K562 (cell line): ENCODE measurements around the gene TOM1L2. TPM values are rescaled to one million over a fixed set of nuclear protein-coding genes. Genes with fewer than 3 reads are reported as not detected.

Experiments
- CAMTA2 ChIP-seq: fragments of 250-450 bp; sonication (Bioruptor Pico); conservative IDR thresholded peaks from 2 replicates; pipeline ENCODE4 v1.5.1; 2022
- CBFB ChIP-seq: sonication (generic); formaldehyde crosslinking; IDR thresholded peaks from 2 replicates; pipeline ENCODE4 v1.4.0; 2020; ENCODE audit warnings: mild to moderate bottlenecking, missing genetic modification reagents
- FOXK2 ChIP-seq, 2 experiments: fragments of 450-650 bp; IDR thresholded peaks in 1 of 2; conservative IDR thresholded peaks in 1 of 2; 2 replicates each; pipeline ENCODE4 v1.6.1; 2016; ENCODE audit warnings: low read depth in 2 of 2, mild to moderate bottlenecking in 1 of 2
- HMG20B ChIP-seq: fragments of 250-450 bp; sonication (Bioruptor Pico); IDR thresholded peaks from 2 replicates; pipeline ENCODE4 v1.5.0; 2021; ENCODE audit warnings: mild to moderate bottlenecking
- HOXB6 ChIP-seq: fragments of 250-450 bp; sonication (Bioruptor Pico); IDR thresholded peaks from 2 replicates; pipeline ENCODE4 v1.5.1; 2022; ENCODE audit warnings: mild to moderate bottlenecking, borderline replicate concordance
- MED1 ChIP-seq: sonication (generic); formaldehyde crosslinking; IDR thresholded peaks from 2 replicates; pipeline ENCODE4 v1.8.1; 2023; ENCODE audit warnings: missing genetic modification reagents, borderline replicate concordance
- MEF2D ChIP-seq: conservative IDR thresholded peaks from 2 replicates; pipeline ENCODE4 v1.6.1; 2016; ENCODE audit warnings: low read depth, missing genetic modification characterization, missing compliant biosample characterization
- POLR3A ChIP-seq: IDR thresholded peaks from 2 replicates; pipeline ENCODE4 v1.6.1; 2011; ENCODE audit warnings: borderline replicate concordance, mild to moderate bottlenecking, moderate library complexity; ENCODE audit not compliant: insufficient read length, insufficient read depth; ENCODE audit errors: extremely low read depth
- SMARCB1 ChIP-seq: IDR thresholded peaks from 2 replicates; pipeline ENCODE4 v1.6.1; 2011; ENCODE audit warnings: improper control_type of control experiment, low read depth; ENCODE audit not compliant: insufficient read length
- STAT5B ChIP-seq: fragments of 250-450 bp; sonication (Bioruptor Pico); IDR thresholded peaks from 2 replicates; pipeline ENCODE4 v1.8.0; 2021; ENCODE audit warnings: mild to moderate bottlenecking, inconsistent platforms
- STAT6 ChIP-seq: sonication (generic); formaldehyde crosslinking; IDR thresholded peaks from 2 replicates; pipeline ENCODE4 v1.8.1; 2023; ENCODE audit warnings: mild to moderate bottlenecking, missing genetic modification reagents
- SUPT5H ChIP-seq: fragments of 450-650 bp; IDR thresholded peaks from 2 replicates; pipeline ENCODE4 v1.6.1; 2016
- ZNF589 ChIP-seq: fragments of 200-800 bp; sonication (Bioruptor generic); IDR thresholded peaks from 2 replicates; pipeline ENCODE4 v1.6.1; 2016; ENCODE audit warnings: low read depth, missing genetic modification characterization, missing compliant biosample characterization
- polyA plus RNA-seq, 8 experiments: library from polyadenylated mRNA; depleted of rRNA in 4 of 8; stranded (reverse) in 5 of 8; unstranded in 3 of 8; fragments of >200 nt; fragmentation: Nextera tagmentation in 2 of 8; fragmentation: Illumina TruSeq in 1 of 8; extraction: Ambion mirVana in 2 of 8; extraction: Trizol in 1 of 8; gene quantifications; 2 replicates each; pipeline versions ENCODE4 v1.2.1 to v1.2.3, GENCODE V29; 2011 to 2014; ENCODE audit warnings: inconsistent platforms in 1 of 8, missing spikeins in 1 of 8
- total RNA-seq, 7 experiments: library from RNA; depleted of rRNA in 6 of 7; stranded (reverse); fragments of >200 nt in 6 of 7; fragmentation: Illumina TruSeq in 2 of 7; extraction: Trizol in 2 of 7; gene quantifications; 2 replicates each; pipeline versions ENCODE4 v1.2.1 to v1.2.3, GENCODE V29; 2011 to 2021; ENCODE audit warnings: low replicate concordance in 1 of 7
- TF ChIP-seq, protein P1 (sequence below), 2 experiments: fragments of 450-650 bp; IDR thresholded peaks; 2 replicates each; pipeline ENCODE4 v1.6.1; 2018; ENCODE audit warnings: mild to moderate bottlenecking in 2 of 2, low read depth in 1 of 2; ENCODE audit not compliant: partially characterized antibody in 2 of 2
- TF ChIP-seq, protein P2 (sequence below), 3 experiments: fragments of 200-800 bp in 1 of 3; sonication (Bioruptor generic) in 1 of 3; sonication (generic) in 1 of 3; formaldehyde crosslinking in 1 of 3; IDR thresholded peaks; 2 replicates each; pipeline versions ENCODE4 v1.6.1 to v1.8.0; 2016 to 2022; ENCODE audit warnings: mild to moderate bottlenecking in 2 of 3, missing compliant biosample characterization in 2 of 3, missing genetic modification characterization in 2 of 3, missing genetic modification reagents in 1 of 3

TOM1L2 gene
- total and polyA plus RNA-seq, 9 of the 15 experiments (the other 6 are each of a cell fraction or from before 2014, with no cell fraction given): 0.07 to 6.0 (median 2.5) TPM

GRCh38 chr17:17836818-17837379 lies 135.3 kb downstream of the TOM1L2 start, which contains the start of gene SREBF1 (continued):
- TF ChIP-seq SUPT5H (no peak), HMG20B (no peak), STAT6 (CRISPR knock-in tag) (no peak), HOXB6 (CRISPR knock-in tag) (no peak), MEF2D (no peak), STAT5B (CRISPR knock-in tag) (no peak), FOXK2 (conservative IDR thresholded peaks at IDR 0.05 in 1 of 2, IDR thresholded peaks at IDR 0.05 in 1 of 2; ENCODE audit: low read depth in 2 of 2) (no peak), SMARCB1 (no peak), ZNF589 (CRISPR knock-in tag) (no peak), CAMTA2 (no peak), CBFB (CRISPR knock-in tag) (0 out of 2 replicates have a peak, but pooled peaks have one; percentile 10), MED1 (CRISPR knock-in tag) (no peak), POLR3A (no peak)
- TF ChIP-seq, protein P1, sequence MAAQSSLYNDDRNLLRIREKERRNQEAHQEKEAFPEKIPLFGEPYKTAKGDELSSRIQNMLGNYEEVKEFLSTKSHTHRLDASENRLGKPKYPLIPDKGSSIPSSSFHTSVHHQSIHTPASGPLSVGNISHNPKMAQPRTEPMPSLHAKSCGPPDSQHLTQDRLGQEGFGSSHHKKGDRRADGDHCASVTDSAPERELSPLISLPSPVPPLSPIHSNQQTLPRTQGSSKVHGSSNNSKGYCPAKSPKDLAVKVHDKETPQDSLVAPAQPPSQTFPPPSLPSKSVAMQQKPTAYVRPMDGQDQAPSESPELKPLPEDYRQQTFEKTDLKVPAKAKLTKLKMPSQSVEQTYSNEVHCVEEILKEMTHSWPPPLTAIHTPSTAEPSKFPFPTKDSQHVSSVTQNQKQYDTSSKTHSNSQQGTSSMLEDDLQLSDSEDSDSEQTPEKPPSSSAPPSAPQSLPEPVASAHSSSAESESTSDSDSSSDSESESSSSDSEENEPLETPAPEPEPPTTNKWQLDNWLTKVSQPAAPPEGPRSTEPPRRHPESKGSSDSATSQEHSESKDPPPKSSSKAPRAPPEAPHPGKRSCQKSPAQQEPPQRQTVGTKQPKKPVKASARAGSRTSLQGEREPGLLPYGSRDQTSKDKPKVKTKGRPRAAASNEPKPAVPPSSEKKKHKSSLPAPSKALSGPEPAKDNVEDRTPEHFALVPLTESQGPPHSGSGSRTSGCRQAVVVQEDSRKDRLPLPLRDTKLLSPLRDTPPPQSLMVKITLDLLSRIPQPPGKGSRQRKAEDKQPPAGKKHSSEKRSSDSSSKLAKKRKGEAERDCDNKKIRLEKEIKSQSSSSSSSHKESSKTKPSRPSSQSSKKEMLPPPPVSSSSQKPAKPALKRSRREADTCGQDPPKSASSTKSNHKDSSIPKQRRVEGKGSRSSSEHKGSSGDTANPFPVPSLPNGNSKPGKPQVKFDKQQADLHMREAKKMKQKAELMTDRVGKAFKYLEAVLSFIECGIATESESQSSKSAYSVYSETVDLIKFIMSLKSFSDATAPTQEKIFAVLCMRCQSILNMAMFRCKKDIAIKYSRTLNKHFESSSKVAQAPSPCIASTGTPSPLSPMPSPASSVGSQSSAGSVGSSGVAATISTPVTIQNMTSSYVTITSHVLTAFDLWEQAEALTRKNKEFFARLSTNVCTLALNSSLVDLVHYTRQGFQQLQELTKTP (IDR thresholded peaks at IDR 0.05; ENCODE audit: low read depth in 1 of 2, partially characterized antibody in 2 of 2): no peak
- TF ChIP-seq, protein P2, sequence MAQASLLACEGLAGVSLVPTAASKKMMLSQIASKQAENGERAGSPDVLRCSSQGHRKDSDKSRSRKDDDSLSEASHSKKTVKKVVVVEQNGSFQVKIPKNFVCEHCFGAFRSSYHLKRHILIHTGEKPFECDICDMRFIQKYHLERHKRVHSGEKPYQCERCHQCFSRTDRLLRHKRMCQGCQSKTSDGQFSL (CRISPR knock-in tag; IDR thresholded peaks at IDR 0.05): no peak
- TF ChIP-seq, protein P2 (tag; IDR thresholded peaks at IDR 0.05): no peak
